Left lung (tissue), 10 donors: ENCODE measurements around the gene HSPA12A. TPM values are rescaled to one million over a fixed set of nuclear protein-coding genes. Genes with fewer than 3 reads are reported as not detected.

Source experiments
- ATAC-seq: fragments of 200-7000 bp; cut with Tn5 transposase; one replicate; pipeline ENCODE4 v1.9.1; 2020; ENCODE audit warnings: moderate library complexity
- DNase-seq, 4 donors: peaks; one replicate each; pipeline ENCODE4 v3.0.0-alpha.2; 2013 to 2020
- H3K27ac ChIP-seq, 2 donors: fragments of 200-600 bp; sonication (generic) in 1 of 2; one replicate each; pipeline versions ENCODE4 v1.5.0 to v1.8.0; 2020 to 2021
- H3K27me3 ChIP-seq, 2 donors: fragments of 200-600 bp; sonication (generic) in 1 of 2; one replicate each; pipeline versions ENCODE4 v1.5.0 to v1.8.0; 2020 to 2021
- H3K36me3 ChIP-seq, 2 donors: fragments of 200-600 bp; sonication (generic) in 1 of 2; one replicate each; pipeline versions ENCODE4 v1.5.0 to v1.8.0; 2020 to 2021
- H3K4me1 ChIP-seq, 2 donors: fragments of 200-600 bp; one replicate each; pipeline ENCODE4 v1.8.0; 2021
- H3K4me3 ChIP-seq, 2 donors: fragments of 200-600 bp; sonication (generic) in 1 of 2; one replicate each; pipeline versions ENCODE4 v1.5.0 to v1.8.0; 2020 to 2021; ENCODE audit warnings: mild to moderate bottlenecking in 1 of 2
- H3K9me3 ChIP-seq, 2 donors: fragments of 200-600 bp; sonication (generic) in 1 of 2; one replicate each; pipeline versions ENCODE4 v1.5.0 to v1.8.0; 2020 to 2021
- intact Hi-C, 2 donors: fragments of 100-400 bp; cut with DNase I; formaldehyde crosslinking; loops; one replicate each; pipeline versions ENCODE4 v1.11.2 to v1.14.2; 2022
- polyA plus RNA-seq, 6 donors: library from polyadenylated mRNA; unstranded; fragments of 120-200 nt; gene quantifications; one replicate each; pipeline ENCODE4 v1.2.1, GENCODE V29; 2013; ENCODE audit not compliant: insufficient read length in 6 of 6
- total RNA-seq, 2 donors: library from RNA; stranded (reverse); fragmentation: NEBNext Ultra II Directional; extraction: Animal tissue kit (Norgen Biotek cat#: 25700); gene quantifications; one replicate each; pipeline ENCODE4 v1.2.1, GENCODE V29; 2021
- TF ChIP-seq, protein P1 (sequence below), 2 donors: fragments of 200-600 bp; sonication (generic) in 1 of 2; IDR thresholded peaks; one replicate each; pipeline versions ENCODE4 v1.5.0 to v1.8.0; 2021; ENCODE audit warnings: antibody characterized with exemption in 2 of 2
- donor health status: DM: no; HTN: yes; CAD: no.
- donor health status: DM: no; HTN: no; CAD: no.

Gene HSPA12A
- total and polyA plus RNA-seq, 8 donors: 9.1 to 13.5 (median 12.0) TPM

DNA sequence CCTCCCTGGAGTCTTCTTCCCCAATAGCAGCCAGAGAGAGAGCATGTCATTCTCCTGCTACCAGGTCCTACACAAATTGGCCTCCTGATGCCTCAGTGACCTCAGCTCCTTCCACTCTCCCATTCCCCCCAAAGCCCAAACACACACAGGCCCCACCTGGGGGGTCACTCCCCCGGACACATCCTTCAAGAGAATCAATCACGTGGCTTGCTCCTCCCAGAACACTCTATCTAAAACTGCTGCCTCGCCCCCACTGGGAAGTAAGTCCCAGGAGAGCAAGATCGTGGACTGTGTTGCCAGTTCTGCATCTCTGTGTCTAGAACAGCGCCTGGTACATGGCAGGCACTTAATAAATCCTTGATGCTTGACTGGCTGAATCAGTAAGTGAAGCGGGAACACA lies 2.5 kb upstream of the HSPA12A start:
- H3K9me3 ChIP-seq: no peaks in the 10 kb centered on the region
- peaks cover 12 to 73% of the 10 kb centered on the region in 2 donors for H3K27me3 ChIP-seq
- H3K4me1 ChIP-seq: peaks cover 4 to 21% of the 10 kb centered on the region in 2 donors
- H3K36me3 ChIP-seq: no peaks in the 10 kb centered on the region
- no peak overlapping the region for H3K27ac ChIP-seq
- no peak for ATAC-seq
- no peak overlapping the region for H3K4me3 ChIP-seq
- intact Hi-C loops: no loop called here
- TF ChIP-seq, protein P1, sequence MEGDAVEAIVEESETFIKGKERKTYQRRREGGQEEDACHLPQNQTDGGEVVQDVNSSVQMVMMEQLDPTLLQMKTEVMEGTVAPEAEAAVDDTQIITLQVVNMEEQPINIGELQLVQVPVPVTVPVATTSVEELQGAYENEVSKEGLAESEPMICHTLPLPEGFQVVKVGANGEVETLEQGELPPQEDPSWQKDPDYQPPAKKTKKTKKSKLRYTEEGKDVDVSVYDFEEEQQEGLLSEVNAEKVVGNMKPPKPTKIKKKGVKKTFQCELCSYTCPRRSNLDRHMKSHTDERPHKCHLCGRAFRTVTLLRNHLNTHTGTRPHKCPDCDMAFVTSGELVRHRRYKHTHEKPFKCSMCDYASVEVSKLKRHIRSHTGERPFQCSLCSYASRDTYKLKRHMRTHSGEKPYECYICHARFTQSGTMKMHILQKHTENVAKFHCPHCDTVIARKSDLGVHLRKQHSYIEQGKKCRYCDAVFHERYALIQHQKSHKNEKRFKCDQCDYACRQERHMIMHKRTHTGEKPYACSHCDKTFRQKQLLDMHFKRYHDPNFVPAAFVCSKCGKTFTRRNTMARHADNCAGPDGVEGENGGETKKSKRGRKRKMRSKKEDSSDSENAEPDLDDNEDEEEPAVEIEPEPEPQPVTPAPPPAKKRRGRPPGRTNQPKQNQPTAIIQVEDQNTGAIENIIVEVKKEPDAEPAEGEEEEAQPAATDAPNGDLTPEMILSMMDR (IDR thresholded peaks at IDR 0.05): no peak
- DNase-seq: no peak

DNA sequence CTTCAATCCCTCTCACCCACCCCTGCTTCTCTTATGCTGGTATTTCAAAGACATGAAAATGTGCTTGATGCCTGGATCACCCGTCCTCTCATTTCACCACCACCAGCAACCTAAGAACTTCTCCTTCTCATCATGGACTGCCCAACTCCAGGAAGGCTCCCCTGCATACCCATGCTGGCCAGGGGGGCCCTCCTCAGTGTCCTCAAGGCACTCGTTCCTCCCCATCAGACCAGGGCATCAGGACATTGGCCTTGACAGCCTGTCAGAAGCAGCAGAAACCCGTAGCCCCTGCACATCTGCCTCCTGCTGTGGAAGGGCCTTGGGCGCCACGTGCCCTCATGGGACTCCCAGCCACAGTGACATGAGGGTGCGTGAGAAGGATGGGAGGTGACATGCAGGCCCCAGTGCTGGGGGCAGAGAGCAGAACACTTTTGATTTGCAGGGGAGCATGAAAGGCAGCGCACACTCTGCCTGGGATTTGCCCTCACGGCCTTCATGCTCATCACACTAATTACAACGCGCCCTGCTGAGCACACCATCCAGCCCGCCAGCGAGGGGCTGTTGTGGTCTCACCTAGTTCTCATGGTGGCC lies 1.9 kb upstream of the HSPA12A start:
- intact Hi-C loops: no loop called here

GRCh38 chr10:116743266-116744064 lies 1.1 kb upstream of the HSPA12A start:
- TF ChIP-seq, protein P1 (IDR thresholded peaks at IDR 0.05): no peak
- intact Hi-C loops: no loop called here
- ATAC-seq (no peak), DNase-seq (no peak)
- H3K4me1 ChIP-seq: peaks cover 4 to 21% of the 10 kb centered on the region in 2 donors
- peaks cover 12 to 87% of the 10 kb centered on the region in 2 donors for H3K27me3 ChIP-seq
- H3K4me3 ChIP-seq: peak overlapping the region; percentile 60
- H3K9me3 ChIP-seq: no peaks in the 10 kb centered on the region
- peak overlapping the region; percentile 84 to 87 for H3K27ac ChIP-seq
- no peaks in the 10 kb centered on the region for H3K36me3 ChIP-seq

More for the DNA sequence above, 1.9 kb upstream of the HSPA12A start:
- Histone ChIP-seq H3K27me3 (peaks cover 12 to 79% of the 10 kb centered on the region in 2 donors), H3K36me3 (no peaks in the 10 kb centered on the region), H3K9me3 (no peaks in the 10 kb centered on the region), H3K4me1 (peaks cover 4 to 21% of the 10 kb centered on the region in 2 donors), H3K4me3 (no peak overlapping the region), H3K27ac (no peak overlapping the region)
- no peak for DNase-seq
- TF ChIP-seq, protein P1 (IDR thresholded peaks at IDR 0.05): no peak
- no peak for ATAC-seq

GRCh38 chr10:116741391-116742351 lies 695 bp downstream of the HSPA12A start:
- DNase-seq (peak in 1 of 4 donors; percentile 29), ATAC-seq (peak; percentile 4)
- no peak overlapping the region for H3K27ac ChIP-seq
- H3K4me1 ChIP-seq: peaks cover 4 to 21% of the 10 kb centered on the region in 2 donors
- intact Hi-C loops: no loop called here
- peaks cover 12 to 89% of the 10 kb centered on the region in 2 donors for H3K27me3 ChIP-seq
- TF ChIP-seq, protein P1 (IDR thresholded peaks at IDR 0.05): no peak
- peak overlapping the region; percentile 55 to 60 for H3K4me3 ChIP-seq
- no peaks in the 10 kb centered on the region for H3K36me3 ChIP-seq
- H3K9me3 ChIP-seq: no peaks in the 10 kb centered on the region
